ENCODE data around the gene SNRNP25.

The SNRNP25 gene

DNA sequence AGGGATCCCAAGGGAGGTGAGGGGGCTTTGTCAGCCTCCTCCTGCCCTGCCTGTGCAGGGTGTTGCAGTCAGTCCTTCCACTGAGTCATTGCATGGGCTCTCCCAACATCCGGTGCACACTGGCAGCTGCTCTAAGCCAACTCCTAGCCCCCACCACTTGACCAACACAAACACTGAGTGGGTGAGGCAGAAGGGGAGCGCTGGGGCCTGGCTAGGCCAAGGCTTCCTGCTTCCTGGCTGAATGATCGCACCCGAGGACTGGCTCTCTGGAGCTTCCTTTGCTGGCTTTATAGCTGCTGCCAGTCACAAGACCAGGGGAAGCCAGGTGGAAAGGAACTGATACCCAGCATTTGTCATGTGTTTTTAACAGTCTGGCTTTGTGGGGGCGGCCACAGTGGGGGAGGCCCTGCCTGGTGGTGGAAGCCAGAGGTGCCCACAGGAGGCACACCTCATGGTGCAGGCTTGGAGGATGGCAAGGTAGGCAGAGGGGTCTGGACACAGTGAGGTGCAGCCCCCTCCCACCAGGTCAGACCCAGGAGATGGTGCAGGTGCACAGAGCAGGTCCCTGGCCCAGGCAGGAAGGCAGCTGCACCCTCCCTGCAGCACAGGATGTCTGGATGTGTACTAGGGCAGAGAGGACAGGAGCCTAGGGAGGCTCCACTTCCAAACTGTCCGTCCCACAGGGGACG, 31.2 kb downstream of the SNRNP25 start:
- DNase-seq (ENCODE audit: low read depth): peak; percentile 88

DNA sequence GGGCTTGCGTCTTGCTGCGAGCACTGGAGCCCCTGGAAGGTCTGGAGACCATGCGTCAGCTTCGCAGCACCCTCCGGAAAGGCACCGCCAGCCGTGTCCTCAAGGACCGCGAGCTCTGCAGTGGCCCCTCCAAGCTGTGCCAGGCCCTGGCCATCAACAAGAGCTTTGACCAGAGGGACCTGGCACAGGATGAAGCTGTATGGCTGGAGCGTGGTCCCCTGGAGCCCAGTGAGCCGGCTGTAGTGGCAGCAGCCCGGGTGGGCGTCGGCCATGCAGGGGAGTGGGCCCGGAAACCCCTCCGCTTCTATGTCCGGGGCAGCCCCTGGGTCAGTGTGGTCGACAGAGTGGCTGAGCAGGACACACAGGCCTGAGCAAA, 31.8 kb downstream of the SNRNP25 start:
- TF ChIP-seq, protein P1, sequence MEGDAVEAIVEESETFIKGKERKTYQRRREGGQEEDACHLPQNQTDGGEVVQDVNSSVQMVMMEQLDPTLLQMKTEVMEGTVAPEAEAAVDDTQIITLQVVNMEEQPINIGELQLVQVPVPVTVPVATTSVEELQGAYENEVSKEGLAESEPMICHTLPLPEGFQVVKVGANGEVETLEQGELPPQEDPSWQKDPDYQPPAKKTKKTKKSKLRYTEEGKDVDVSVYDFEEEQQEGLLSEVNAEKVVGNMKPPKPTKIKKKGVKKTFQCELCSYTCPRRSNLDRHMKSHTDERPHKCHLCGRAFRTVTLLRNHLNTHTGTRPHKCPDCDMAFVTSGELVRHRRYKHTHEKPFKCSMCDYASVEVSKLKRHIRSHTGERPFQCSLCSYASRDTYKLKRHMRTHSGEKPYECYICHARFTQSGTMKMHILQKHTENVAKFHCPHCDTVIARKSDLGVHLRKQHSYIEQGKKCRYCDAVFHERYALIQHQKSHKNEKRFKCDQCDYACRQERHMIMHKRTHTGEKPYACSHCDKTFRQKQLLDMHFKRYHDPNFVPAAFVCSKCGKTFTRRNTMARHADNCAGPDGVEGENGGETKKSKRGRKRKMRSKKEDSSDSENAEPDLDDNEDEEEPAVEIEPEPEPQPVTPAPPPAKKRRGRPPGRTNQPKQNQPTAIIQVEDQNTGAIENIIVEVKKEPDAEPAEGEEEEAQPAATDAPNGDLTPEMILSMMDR (conservative IDR thresholded peaks at IDR 0.05; ENCODE audit: low read depth, low read length): no peak
- DNase-seq (ENCODE audit: low read depth): no peak
- H3K4me3 ChIP-seq (ENCODE audit: low read depth, low read length): no peak overlapping the region

More for the DNA sequence above, 31.2 kb downstream of the SNRNP25 start:
- no peak overlapping the region for H3K4me3 ChIP-seq (ENCODE audit: low read depth, low read length)
- TF ChIP-seq, protein P1 (conservative IDR thresholded peaks at IDR 0.05; ENCODE audit: low read depth, low read length): no peak

DNA sequence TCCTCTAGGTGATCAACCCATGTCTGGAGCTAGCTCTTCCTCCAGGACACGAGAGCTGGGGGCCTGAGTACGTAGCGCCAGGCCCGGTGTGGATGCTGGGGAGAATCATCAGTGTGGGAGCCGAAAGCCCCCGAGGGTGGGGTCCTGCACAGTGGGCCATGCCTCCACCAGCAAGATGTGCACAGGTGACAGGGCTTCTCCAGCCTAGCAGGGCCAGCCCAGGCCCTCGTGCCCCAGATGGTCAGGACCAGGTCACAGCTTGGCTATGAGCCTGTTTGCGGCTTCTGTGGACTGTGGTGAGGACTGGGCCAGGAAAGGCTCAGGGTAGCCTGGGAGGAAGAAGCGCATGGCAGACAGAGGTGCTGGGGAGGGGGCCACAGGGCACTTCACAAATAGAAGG, 32.2 kb downstream of the SNRNP25 start:
- no peak overlapping the region for H3K4me3 ChIP-seq (ENCODE audit: low read depth, low read length)
- DNase-seq (ENCODE audit: low read depth): no peak
- TF ChIP-seq, protein P1 (conservative IDR thresholded peaks at IDR 0.05; ENCODE audit: low read depth, low read length): no peak

DNA sequence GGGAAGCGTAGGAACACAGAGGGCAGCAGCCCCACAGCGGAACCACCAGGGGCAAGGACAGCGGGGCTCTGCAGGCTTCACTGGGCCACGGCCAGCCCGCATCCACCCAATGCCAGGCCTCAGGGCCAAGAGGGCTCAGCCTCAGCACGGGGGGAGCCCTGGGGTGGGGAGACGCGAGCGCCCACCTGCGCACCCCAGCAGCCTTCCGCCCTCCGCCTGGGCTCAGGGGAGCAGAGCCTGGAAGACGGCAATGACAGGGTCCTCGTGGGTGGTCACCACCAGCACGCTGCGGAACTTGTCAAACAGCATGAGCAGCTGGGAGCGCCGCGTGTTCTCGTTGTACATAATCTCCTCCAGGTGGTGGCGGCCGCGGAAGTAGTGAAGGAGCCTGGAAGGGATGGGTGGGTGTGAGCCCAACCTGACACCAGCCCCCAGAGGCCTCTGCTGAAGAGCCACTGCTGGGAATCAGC, 32.9 kb downstream of the SNRNP25 start:
- H3K4me3 ChIP-seq (ENCODE audit: low read depth, low read length): no peak overlapping the region
- TF ChIP-seq, protein P1 (conservative IDR thresholded peaks at IDR 0.05; ENCODE audit: low read depth, low read length): no peak

DNA sequence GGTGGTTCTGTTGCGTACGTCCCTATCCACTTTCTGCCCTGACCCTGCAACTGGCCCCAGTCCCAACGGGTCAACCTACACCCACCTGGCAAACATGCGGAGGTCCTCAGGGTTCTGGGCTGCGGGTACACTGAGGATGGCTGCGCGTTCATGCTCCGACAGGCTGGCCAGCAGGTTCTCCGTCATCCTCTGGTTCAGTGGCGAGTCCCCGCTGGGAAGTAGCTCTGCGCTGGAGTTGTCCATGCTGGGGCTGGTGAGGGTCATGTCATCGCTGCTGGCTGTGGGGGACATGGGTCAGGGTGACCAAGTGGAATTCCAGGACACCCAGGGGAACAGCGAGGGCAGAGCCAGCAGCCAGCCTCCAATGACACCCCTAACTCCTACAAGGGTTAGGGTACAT, 35.0 kb downstream of the SNRNP25 start:
- DNase-seq (ENCODE audit: low read depth): no peak
- no peak overlapping the region for H3K4me3 ChIP-seq (ENCODE audit: low read depth, low read length)
- TF ChIP-seq, protein P1 (conservative IDR thresholded peaks at IDR 0.05; ENCODE audit: low read depth, low read length): no peak

More for the DNA sequence above, 32.9 kb downstream of the SNRNP25 start:
- no peak for DNase-seq (ENCODE audit: low read depth)

DNA sequence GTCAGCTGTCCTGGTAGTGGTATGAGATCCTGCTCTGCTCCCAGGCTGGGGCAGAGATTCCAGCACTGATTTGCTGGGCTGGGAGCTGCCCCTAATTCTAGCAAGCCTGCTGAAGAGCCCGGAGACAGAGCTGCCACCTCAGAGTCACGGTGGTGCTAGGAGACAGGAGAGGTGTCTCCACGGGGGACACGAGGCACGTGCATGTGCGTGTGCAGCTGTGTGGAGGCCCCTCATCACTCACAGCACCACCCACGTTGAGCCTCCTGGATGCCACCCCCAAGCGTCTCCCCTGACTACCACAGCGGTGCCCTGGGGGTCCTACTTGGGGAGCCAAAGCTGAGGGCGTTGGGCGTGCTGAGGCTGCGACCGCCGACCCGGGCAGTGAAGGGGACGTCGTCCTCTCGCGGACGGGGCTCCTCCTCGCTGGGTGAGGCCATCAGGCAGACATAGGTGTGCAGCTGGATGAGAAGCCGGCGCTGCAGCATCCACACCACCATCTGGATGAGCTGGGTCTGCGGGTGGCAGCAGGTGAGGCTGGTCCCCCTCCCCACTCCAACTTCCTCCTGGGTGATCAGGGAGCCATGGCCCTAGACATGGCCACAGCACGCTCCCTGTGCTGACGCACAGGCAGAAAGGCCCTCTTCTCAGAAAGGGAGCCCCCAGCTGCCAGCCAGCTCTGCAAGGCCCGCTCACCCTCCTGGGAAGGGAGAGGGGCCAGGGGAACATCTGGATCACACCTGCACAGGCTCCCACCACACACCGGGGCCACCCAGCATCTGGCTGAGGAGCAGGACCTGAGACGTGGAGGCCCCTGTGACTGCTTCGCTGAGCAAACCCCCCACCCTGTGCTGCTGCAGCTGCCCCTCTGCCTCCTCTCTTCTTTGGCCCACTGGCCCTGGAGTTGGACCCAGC, 36.0 kb downstream of the SNRNP25 start:
- DNase-seq (ENCODE audit: low read depth): no peak
- TF ChIP-seq, protein P1 (conservative IDR thresholded peaks at IDR 0.05; ENCODE audit: low read depth, low read length): no peak
- no peak overlapping the region for H3K4me3 ChIP-seq (ENCODE audit: low read depth, low read length)

All from choroid plexus epithelial cell (primary cell).